GDM1 (cell line): ENCODE results near the gene NXF1.
A peak's percentile ranks its signal among the peaks of the same experiment; 100 is the strongest.
"Not testable (repeated sequence)": the region's sequence is repeated elsewhere in the genome, so short reads cannot be mapped to it uniquely, and the experiment has no call there.

ENCODE experiments used
- DNase-seq: peaks from one replicate; lab custom pipeline; 2025; lab: John Stamatoyannopoulos, UW

The NXF1 gene

DNA sequence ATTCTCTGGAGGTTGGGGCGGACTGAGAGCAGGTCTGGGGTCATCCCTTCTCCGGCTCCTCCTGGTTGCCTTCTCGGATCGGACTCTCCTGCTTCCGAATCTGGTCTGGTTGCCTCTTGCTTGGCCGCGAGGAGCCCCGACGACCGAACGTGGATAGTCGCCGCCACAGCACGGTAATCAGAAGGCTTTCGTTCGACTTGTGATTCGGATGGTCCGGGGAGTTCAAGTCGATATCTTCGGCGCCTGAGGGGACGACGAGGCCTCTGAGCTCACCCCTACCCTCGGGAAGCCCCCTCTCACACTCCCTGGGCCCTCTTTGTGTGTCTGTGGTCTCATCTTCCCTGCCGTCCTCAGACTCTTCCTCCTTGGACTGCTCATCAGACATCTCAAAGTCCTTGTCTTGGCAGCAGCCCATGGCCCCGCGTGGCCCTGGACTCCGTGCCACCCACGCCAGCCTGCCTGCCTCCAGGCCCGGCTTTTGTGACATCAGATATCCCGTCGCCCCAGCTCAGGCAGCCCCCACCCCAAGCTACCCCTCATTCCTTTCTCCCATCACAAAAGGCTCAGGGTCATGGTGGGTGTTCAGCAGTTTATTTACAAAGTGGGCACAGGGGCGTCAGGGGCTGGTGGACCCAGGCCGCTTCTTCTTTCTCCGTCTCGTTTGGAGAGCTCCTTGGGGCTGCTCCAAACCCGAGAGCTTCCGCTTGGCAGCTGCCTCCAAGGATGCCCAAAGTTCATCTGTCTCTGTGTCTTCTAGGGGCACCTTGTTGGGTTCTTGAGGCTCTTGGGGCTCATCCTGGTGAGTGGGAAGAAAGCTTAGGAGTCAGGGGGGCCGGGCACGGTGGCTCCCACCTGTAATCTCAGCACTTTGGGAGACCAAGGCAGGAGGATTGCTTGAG, 27.3 kb upstream of the NXF1 start, which contains the start of gene TEX54:
Gene TEX54 (minus strand): TSS at position 506 of the 899 bp plus-strand sequence.
- no peak for DNase-seq

DNA sequence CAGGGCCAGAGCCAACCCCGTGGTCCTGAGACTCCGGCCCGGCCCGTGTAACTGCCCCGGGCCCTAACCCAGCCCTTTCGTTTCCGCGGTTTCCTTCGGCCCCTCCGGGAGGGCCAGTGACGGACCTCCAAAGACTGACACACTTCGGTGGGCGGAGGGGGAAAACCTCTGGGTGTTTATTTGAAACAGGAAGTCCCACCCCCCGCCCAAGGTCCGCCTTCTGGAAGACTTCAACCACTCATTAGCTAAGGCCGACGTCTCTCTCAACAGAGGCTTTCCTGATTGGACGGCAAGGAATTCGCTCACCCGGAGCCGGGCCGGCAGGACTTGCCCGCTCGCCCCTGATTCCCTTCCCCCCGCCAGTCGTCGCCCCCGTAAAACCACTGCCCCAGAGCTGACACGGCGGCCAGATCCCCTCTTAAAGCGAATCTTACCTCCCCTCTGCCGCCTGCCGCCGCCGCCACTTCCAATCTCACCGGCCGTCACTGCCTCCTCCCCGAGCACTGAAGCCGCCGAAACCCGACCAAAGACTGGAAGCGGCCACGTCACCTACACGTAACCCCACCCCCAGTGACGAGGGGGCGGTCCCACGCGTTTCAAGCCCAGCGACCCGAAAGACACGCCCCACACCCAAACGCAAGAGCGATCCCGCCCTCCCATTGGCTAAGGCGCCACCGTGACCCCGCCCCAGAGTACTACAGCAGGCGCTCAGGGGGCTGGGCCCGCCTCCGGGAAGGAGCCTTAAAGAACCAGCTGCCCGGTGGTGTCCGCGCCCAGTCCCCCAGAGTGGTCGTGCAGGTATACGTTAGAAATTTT, 26.5 kb upstream of the NXF1 start, which contains the start of gene STX5:
Gene STX5 (minus strand): TSS at position 532 of the 816 bp plus-strand sequence. CDS start 808 bp downstream, outside the sequence.
- peak; percentile 96 for DNase-seq

DNA sequence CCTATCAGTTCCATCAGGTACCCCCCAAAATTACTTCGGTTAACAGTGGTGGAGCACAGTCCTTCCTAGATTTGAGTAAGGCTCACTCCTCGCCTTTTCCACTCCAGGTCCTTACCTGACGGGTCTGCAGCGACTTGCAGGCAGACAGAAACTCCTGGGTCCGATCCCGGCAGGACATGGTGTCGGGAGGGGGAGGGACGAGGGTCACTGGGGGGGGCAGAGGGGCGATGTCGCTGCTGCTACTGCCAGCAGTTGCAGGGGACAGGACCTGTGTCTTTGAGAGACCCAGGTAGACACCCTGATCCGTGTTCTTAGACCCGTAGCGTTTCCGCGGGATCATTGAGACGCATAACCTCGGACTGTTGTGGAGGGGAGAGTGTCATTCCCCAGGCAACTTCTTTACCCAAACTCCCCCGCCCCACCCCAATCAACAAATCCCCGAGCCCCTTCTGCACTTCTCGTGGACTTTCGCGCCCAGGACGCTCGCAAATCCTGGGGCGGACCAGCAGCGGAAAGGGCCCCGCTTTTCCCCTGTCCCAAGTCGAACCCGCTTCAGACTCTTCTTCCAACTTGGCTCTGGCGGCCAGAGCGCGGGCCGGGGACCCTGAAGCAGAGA, 25.8 kb upstream of the NXF1 start:
- DNase-seq, result no peak

DNA sequence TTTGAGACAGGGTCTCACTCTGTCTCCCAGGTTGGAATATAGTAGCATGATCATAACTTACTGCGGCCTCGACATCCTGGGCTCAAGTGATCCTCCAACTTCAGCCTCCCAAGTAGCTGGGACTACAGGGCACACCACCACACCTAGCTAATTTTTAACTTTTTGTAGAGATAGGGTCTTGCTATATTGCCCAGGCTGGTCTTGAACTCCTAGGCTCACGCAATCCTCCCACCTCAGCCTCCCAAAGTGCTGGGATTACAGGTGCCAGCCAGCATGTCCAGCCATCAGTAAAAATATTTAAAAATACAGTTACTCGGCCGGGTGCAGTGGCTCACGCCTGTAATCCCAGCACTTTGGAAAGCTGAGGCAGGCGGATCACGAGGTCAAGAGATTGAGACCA, 22.9 kb upstream of the NXF1 start:
- not testable (repeated sequence) for DNase-seq

DNA sequence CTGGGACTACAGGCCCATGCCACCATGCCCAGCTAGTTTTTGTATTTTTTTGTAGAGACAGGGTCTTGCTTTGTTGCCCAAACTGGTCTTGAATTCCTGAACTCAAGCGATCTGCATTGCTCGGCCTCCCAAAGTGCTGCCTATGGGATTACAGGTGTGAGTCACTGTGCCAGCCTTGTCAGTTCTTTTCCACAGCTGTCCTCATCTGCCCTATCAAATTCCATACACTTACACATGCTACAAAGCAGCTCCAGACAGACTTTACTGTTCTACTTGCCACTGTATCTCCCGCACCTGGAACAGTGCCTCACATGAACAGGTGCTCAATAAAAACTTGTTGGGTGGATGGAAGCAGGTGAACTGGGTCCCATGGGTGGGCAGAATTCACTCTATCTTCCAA, 18.4 kb upstream of the NXF1 start:
- DNase-seq, result no peak

DNA sequence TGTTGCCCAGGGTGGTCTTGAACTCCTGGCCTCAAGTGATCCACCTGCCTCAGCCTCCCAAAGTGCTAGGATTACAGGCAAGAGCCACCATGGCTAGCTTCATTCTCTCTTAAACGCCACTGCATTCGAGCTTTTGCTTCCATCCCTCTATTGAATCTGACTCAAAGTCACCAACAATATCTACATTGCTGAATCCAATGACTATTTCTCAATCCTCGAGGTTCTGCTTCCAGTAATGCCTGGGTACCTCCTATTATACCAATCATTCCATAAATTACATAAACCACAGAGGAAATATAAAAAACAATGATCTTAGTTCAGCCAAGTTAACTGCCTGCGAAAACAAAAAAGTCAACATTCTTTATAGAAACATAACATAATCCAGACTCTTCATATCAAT, 11.9 kb upstream of the NXF1 start:
- DNase-seq, result no peak

DNA sequence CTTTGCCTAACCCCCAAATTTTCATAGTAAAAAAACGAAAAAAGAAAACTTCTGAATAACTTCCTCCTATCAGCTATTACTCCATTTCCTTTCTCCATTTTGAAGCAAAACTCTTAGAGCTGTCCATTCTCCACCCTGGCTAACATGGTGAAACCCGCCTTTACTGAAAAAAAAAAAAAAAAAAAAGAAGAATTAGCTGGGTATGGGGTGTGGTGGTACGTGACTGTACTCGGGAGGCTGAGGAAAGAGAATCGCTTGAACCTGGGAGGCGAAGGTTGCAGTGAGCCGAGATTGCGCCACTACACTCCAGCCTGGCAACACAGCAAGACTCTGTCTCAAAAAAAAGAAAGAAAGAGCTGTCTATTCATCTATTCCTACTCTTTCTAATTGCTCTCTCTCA, 11.3 kb upstream of the NXF1 start:
- no peak for DNase-seq

DNA sequence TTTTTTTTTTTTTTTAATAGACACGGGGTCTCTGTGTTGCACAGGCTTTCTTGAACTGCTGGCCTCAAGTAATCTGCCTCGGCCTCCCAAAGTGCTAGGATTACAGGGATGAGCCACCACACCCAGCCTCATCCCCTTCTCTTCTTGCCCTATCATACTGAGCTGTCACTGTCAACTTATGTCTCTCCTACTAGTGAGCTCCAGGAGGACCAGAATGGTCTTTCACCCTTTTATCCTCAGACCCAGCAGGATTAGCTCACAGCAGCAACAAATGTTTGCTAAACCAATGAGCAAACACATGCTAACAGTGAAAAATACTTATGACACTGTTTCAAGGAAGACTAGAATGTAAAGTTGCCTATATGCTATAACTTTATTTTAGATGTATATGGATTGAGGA, 6.4 kb upstream of the NXF1 start:
- no peak for DNase-seq

DNA sequence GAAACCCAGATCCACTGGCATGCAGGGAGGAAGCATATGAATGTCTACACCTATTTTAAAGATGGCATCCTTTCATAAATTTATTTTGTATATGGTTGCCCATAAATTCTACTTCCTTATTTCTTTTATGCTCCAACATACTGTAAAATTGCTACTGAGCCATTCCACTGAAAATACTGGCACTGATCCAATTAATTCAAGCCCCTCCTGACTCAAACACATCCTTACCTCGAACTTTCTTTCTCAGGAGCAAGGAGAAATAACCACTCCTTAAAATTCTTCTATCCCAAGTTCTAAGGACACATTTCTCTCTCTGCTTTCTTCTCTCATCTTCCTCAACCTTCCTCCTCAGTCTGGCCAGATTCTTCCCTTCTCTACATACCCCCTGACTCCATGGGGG, 5.5 kb upstream of the NXF1 start:
- no peak for DNase-seq

DNA sequence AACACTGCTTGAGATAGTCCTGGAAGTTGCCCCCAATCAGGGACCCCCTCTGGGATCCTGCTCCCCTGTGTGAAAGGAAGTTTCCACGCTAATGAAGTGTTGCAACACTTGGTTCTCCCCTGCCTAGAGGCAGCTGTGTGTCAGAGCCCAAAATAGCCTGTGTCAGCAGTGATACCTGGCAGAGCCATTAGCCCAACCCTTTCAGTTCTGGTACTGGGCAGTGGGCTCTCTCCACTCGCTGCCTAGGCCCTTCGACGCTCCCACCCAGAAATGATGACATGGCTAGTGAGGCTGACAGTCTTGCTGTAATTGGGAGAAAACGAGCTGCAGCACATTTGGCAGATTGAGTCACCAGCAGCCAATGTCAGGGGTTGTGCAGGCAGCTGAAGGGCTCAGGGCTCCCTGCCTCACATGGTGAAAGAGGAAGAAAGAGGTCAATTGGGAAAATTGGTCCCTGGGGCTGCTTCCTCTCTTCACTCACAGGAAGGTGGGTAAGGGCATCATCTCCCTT, 1.4 kb upstream of the NXF1 start:
- DNase-seq, result no peak

DNA sequence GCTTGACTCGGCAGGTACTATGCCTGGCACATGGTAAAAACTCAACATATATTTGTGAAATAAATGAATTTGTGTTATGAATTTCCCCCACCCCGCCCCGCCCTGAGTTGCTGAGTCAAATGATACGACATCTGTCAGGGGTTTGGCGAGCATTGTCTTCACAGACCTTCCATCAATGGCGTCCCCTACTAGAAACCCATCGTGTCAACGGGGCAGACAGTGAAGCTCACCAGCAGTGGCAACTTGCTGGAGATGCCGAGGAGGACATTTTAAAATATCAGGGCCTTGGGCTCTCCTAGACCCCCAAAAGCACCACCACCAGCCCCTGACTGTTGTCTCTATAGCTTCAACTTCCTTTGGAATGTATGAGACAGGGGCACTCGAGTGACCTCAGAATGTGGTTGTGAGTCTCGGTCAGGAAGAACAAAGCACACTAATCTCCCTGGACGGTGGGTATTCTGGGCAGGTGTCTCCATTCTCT, 761 bp upstream of the NXF1 start:
- no peak for DNase-seq

DNA sequence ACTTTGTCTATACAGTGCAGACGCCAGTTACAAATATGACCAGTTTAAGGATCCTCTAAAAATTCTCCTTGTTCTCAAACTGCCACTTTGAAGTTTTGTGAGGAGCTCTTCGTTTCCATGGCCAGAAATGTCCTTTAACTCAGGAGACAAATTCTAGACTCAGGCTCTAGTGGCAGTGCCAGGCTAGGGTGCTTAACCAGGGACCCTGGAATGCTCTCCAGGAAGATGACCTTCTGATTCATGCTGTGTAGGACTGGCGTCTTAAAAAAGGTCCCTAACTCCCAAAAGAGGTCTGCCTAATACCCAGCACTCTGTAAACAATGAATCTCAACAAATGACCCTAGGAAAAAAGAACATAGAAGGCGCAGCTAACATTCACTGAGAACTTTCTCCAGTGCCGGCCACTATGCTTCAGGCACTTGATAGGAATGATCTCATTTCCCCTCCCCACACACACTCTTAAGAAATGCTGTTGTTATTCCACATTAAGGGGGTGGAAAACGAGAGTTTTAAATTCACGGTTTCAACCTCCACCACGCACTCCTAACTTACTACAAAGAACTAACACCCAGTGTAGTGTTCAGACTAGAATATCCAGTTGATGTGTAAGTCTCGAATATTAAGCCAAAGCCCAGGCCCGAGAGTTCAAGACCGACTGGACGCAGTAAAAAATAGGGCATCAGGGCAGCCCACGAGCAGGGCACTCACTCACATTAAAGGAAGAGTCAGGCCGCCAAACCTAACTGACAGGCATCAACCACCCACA, 747 bp downstream of the NXF1 start:
- no peak for DNase-seq

DNA sequence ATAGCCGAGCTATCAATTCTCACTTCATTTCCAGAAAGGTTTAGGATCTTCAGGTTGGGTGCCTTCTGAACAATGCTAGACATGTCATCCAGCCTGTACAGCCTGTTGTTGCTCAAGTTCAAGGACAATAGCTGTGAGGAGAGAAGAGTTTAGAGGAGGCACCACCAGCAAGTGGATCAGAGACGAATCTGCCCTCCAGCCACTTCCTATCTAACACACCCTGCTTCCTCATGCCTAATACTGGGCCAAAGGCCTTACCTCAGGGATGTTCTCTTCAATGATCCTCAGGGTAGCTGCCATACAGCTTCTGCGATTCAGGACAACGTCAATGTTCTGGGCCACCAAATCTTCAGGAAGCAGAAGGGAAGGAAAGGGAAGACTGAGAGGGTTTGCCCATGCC, 4.2 kb downstream of the NXF1 start:
- DNase-seq, result no peak

DNA sequence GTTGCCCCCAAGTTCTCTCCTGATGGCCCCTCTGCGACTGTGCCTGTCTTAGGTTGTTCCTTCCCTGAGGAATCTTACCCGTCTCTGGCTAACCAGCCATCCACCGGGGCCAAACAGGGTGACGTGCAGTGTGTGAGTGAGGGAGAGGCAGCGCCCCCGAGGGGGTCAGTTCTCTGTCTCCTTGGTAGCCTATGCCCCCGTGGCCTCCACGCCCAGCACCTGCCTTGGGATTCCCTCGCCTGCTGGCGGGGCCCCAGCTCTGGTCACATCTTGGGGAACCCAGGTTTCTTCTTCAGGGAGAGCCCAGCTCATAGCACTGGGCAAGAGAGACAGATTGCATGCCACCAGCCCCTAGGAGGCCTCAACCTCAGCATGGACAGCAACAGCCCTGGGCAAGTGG, 5.8 kb downstream of the NXF1 start:
- no peak for DNase-seq

DNA sequence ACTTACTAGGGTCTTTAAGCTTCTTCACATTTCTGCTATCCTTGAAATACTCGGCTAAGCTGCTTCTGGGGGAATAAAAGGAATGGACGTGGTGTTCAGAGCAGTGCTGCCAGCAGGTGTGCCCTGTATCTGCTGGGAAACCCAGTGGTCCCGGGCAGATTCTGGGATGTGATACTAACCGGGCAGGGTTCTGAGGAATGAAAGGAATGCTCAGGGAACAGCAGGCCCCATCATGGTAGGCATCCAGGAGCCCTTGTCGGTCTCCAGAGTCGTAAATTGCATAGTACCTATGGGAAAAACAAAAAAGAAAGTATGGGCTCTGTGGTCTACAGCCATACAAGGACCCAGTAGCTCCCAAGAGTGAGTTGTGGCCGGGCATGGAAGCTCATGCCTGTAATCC, 9.0 kb downstream of the NXF1 start:
- DNase-seq, result no peak

DNA sequence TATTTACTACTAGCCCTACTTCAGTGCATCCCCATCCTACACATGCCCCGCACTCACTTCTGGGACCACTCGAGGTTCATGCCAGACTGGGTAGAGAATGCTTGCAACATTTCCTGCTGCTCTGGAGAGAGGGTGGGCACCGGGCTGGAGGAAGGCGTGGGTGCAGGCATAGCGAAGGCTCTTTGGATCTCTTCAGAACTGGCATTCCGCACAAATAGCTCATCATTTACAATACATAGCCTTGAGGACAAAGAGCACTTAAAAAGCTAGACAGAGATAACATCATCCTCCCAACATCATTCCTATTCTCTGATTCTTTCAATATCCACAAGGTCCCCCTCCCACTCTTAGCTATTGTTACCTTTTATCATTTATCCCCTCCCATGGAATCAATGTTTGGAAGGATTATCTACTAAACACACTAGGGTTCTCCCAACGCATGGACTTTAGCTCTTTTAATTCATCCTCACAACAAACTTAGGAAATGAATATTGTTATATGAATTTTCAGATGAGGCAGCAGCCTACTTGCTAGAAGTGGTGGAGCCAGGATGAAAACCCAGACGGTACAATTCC, 11.0 kb downstream of the NXF1 start:
- no peak for DNase-seq

DNA sequence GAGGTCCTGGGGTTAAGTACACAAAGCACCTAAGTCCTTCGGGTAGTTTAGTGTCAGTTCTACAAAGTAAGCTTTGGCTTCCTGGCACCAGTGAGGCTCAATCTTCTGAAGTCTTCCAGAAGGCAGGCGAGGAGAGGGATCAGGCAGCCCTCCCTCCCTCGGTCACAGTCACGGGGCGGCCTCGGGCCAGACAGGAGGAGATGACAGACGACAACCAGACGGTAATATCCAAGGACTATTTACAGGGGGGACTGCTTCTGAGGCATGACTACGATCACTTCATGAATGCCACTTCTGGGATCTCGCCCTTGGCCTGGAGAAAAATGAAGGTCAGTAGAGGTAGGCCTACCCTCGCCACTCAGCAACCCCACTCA, 13.1 kb downstream of the NXF1 start:
- DNase-seq, result no peak

DNA sequence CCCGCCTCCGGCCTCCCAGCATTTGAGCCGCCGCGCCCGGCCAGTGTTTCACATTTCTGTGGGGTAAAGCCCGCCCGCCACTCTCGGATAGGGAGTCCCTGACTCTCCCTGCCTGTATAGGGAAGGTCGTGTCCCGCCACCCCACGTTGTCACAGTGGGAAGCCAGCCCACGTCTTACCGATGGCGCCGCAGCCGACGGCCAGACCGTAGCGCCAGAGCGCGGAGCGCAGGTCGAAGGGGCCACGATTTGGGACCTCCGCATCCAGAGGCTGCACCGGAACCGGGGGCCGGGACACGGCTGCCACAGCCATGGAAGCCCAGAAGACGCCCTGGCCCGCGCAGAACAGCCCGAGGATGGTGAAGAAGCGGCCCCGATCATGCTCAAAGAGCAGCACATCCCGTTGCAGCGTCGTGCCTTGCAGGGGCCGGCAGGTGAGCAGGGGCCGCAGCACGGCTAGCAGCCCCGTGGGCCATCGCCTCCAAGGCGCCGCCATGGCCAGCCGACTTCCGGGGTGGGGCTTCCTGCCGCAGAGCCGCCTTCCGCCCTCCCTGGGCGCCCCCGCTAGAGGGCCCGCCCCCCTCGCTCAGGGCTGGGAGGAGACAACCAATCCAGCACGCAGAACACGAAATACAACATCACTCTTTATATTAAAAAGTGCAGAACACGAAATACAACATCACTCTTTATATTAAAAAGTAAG, 13.6 kb downstream of the NXF1 start, which contains the start of gene TMEM223:
Gene TMEM223 (minus strand): TSS at position 506 of the 701 bp plus-strand sequence. CDS start 12 bp downstream, at position 494.
- DNase-seq, result peak; percentile 74

DNA sequence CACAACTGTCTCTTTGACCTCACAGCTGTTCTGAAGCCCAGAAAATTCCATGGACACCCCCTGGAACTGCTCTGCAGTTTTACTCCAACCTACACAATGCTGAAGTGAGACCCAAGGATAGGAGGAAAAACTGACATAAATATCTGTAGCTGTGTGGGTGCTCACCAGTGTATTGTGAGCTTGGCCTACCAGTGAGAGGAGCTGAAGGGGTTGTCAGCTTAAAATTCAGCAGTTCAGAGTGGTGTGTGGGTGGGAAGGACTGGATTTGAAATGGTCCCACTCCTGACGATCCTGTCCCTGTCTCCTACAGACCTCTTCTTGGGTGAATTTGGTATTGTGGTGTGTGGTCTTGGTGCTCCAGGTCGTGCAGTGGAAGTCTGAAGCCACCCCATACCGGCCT, 15.7 kb downstream of the NXF1 start:
- no peak for DNase-seq

DNA sequence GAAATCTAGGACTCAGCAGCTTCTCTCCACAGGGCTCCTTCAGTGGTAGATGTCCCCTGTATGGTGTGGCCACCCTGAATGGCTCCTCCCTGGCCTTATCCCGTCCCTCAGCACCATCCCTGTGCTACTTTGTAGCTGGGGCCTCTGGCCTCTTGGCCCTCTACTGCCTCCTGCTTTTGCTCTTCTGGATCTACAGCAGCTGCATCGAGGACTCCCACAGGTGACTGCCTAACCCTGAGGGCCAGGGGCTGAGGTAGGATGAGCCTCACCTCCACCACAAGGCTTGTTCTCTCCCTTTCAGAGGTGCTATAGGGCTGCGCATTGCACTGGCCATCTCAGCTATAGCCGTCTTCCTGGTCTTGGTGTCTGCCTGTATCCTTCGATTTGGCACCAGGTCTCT, 16.2 kb downstream of the NXF1 start:
- no peak for DNase-seq
